ENCODE data around the gene EPB41. TPM values are rescaled to one million over a fixed set of nuclear protein-coding genes. Genes with fewer than 3 reads are reported as not detected.

Gene EPB41
- total and polyA plus RNA-seq, 9 of the 15 experiments (the other 6 are each of a cell fraction or from before 2014, with no cell fraction given), result 3.7 to 213 (median 141) TPM

- no peak for TF ChIP-seq TSC22D4 (tag; IDR thresholded peaks at IDR 0.05)
- no peak for TF ChIP-seq GMEB1 (CRISPR knock-in tag; IDR thresholded peaks at IDR 0.05)
- no peak for TF ChIP-seq ZNF75A (CRISPR knock-in tag; IDR thresholded peaks at IDR 0.05)
- TF ChIP-seq ZNF140 (CRISPR knock-in tag; IDR thresholded peaks at IDR 0.05), result no peak
- no peak for TF ChIP-seq NFYB (IDR thresholded peaks at IDR 0.05; ENCODE audit: extremely low read depth, insufficient read length)
- no peak for TF ChIP-seq BRCA1 (IDR thresholded peaks at IDR 0.05)
- TF ChIP-seq BRCA1 (CRISPR knock-in tag; IDR thresholded peaks at IDR 0.05), result no peak
Measured at GRCh38 chr1:29081201-29081600, 166.8 kb downstream of the EPB41 start (continued).

- Histone ChIP-seq H3K4me3 (no peak overlapping the region), H4K20me1 (replicated peaks; ENCODE audit: control insufficient read depth, insufficient read depth, low read length) (no peaks in the 10 kb centered on the region), H3K79me2 (ENCODE audit: control insufficient read depth, insufficient read depth, low read length) (no peaks in the 10 kb centered on the region), H3K4me1 (replicated peaks in 1 of 2; ENCODE audit: control insufficient read depth in 2 of 2, insufficient read depth in 2 of 2, low read length in 2 of 2) (peaks cover 0 to 14% of the 10 kb centered on the region in 2 experiments; a peak in 2 of 5 replicates), H3K27me3 (ENCODE audit: control insufficient read depth in 2 of 2, insufficient read depth in 2 of 2, low read length in 2 of 2) (no peaks in the 10 kb centered on the region), H2AFZ (ENCODE audit: low read depth, low read length) (no peak overlapping the region), H3K36me3 (ENCODE audit: control insufficient read depth, insufficient read depth, low read length) (peaks cover 51% of the 10 kb centered on the region; the same call in 2 of the 3 replicates), H3K9me3 (replicated peaks; ENCODE audit: control insufficient read depth, insufficient read depth, low read depth, low read length) (no peaks in the 10 kb centered on the region), H3K4me2 (ENCODE audit: insufficient read depth, low read length) (no peak overlapping the region), H3K9ac (ENCODE audit: insufficient read depth in 1 of 2, low read depth in 2 of 2, low read length in 2 of 2) (no peak overlapping the region), H3K9me1 (ENCODE audit: control insufficient read depth, insufficient read depth, low read length) (no peaks in the 10 kb centered on the region), H3K27ac (ENCODE audit: extremely low read depth, low read depth, low read length) (no peak overlapping the region)
- intact Hi-C loops (cut with micrococcal nuclease), result no loop called here
- in situ Hi-C loops (cut with MboI), result no loop called here
- WGBS (ENCODE audit: insufficient coverage, low coverage, missing lambda C conversion rate), result 78% methylated on average over 3 of the region's 3 CpGs
- no peak for DNase-seq (ENCODE audit: extremely low read depth in 1 of 4, low spot score in 3 of 4)
- no peak for FAIRE-seq
- ATAC-seq, result no peak
- POLR2A ChIA-PET, result interaction anchor here (0.5 to 3.8 kb wide), 5 partner anchors 8 to 488 kb away, joined by 3 to 16 read pairs (median 4); no protein-coding TSS in a partner anchor
- CTCF ChIA-PET (ENCODE audit: low intra/inter-chr PET ratio), result no interaction called here
- TF ChIP-seq ADNP (tag; IDR thresholded peaks at IDR 0.05) (no peak), POLR2A (conservative IDR thresholded peaks at IDR 0.05) (0 out of 2 replicates have a peak, but pooled peaks have one; percentile 3)
- no TSS peak for BruUV-seq (replicated peaks)
Measured at GRCh38 chr1:29082519-29082918, 168.2 kb downstream of the EPB41 start.
